GM19455 (cell line): ENCODE results near the gene CCDC142.
"Not testable (repeated sequence)": the region's sequence is repeated elsewhere in the genome, so short reads cannot be mapped to it uniquely, and the experiment has no call there.

Experiments
- ATAC-seq: cut with Tn5 transposase; IDR thresholded peaks from one replicate; pipeline ENCODE4 v1.9.1; 2021; ENCODE audit not compliant: unreplicated experiment

The CCDC142 gene

DNA sequence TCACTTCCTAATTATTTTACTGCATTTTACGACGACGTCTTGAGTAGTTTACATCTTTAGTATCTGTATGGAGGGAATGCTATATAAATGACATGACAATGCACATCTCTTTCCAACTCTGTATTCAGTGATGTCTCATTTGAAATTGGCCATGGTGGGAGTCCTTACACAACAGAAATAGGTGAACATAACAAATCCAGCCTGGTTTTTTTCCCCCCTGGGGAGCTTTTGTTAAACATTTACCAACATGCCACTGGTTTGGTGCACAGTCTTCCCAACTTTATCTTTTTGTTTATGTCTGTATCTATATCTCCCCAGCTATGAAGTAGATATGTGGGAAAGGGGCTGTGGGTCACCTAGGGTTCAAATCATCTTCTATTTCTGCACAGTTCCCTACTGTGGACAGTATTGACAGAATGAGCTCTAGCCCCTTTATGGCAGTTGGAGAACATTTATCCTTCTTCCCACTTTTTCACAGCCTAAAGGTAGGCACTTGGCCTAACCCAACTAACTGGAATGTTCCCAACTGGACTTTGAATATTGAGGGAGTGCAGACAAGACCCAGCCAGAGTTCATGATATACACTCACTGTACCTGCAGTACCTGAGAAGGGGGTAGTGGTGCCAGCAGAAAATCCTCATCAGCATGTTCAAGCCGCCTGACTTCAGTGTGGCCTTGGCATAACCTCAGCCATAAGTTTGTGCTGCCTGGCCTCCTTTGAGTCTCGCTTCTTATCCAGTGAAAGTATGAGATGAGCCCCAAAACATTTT lies 35.4 kb downstream of the CCDC142 start:
- no peak for ATAC-seq

DNA sequence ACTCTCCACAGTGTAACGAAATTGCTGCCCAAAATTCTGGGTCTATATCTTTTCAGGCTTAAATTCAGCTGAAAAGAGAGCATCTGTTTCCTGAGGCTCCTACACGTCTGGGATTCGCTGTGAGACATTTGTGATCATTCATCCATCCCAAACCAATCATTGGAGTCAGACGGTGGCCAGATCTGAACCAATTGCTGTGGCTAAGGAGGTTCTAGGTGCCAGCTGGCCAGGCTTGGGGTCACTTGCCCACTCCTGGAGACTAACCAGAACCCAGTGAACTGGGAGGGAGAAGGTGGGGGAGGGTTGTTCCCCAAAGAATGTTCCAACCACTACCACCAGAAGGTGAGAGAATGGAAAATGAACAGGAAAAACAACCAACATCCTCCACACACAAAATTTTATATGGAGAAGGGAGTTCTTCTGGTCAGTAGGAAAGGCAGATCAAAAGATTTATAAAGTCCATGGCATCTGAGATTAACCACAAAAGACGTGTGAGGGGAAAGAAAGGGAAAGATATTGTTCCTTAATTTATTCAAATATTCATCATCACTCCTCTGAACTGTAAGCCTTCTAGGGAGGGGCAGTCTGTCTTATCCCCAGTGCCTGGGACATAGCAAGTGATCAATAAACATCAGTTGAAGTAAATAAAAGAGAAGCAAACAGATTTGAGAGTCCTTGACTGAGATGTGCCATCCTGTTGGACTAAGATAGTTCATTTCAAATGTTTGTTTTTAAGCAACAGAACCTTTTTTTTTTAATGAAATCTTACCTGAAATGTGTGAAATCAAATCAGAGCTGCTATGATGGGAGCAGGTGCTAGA lies 38.1 kb downstream of the CCDC142 start:
- no peak for ATAC-seq

DNA sequence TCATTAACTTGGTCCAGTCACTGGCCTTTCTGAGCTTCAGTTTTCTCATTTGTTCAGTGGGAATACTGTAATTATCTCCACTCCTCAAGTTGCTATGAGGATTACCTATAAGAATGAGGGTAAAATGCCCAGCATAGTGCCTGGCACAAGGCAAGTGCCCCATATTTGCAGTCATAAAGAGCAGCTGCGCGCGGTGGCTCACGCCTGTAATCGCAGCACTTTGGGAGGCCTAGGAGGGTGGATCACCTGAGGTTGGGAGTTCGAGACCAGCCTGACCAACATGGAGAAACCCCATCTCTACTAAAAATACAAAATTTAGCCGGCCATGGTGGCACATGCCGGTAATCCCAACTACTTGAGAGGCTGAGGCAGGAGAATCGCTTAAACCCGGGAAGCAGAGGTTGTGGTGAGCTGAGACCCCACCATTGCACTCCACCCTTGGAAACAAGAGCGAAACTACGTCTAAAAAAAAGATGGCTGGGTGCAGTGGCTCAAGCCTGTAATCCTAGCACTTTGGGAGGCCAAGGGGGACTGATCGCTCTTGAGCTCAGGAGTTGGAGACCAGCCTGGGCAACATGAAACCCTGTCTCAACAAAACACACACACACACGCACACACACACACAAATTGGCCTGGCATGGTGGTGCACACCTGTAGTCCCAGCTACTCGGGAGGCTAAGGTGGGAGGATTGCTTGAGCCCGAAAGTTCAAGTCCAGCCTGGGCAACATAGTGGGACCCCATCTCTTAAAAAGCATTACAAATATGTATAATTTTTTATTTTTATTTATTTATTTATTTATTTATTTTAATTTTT lies 40.1 kb downstream of the CCDC142 start:
- not testable (repeated sequence) for ATAC-seq

DNA sequence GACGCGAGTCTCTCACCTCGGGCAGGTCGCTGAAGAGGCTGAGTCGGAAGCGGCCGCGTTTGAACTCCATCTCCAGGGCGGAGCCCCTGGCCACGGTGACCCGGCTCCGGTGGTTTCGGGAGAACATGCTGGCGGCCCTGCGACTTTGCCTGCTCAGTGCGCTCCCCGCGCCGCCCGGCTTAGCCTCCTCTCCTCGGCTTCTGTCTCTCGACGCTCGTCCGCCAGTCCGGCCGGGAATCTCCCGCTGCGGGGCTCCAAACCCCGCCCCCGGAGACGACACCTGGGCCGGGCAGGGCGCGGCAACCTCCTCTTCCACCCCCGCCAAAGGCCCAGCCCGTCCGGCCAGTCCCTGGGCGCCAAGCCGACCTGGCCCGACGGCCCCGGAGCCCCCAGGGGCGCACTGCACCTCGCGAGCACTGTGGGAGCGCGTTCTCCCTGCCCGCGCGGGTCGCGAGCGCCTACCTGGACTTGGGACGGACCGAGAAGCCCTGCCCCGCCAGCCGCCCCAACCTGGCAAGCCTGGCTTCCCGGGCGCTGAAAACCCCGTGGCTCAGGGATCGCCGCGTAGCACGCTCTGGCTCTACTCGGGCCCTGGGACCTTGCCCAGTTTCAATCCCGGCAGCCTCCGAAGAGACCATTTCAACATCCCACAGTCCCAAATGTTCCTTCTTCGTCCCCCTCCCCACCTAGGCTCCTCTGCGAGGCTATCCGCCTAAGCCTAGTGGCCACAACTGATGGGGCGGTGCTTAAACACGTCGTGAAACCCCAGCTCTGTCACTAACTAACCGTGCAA lies 40.9 kb downstream of the CCDC142 start, which contains the start of gene RTKN:
TSS of gene RTKN (minus strand) at position 248 of the 793 bp plus-strand sequence. CDS start at position 127, 121 bp downstream.
- no peak for ATAC-seq

DNA sequence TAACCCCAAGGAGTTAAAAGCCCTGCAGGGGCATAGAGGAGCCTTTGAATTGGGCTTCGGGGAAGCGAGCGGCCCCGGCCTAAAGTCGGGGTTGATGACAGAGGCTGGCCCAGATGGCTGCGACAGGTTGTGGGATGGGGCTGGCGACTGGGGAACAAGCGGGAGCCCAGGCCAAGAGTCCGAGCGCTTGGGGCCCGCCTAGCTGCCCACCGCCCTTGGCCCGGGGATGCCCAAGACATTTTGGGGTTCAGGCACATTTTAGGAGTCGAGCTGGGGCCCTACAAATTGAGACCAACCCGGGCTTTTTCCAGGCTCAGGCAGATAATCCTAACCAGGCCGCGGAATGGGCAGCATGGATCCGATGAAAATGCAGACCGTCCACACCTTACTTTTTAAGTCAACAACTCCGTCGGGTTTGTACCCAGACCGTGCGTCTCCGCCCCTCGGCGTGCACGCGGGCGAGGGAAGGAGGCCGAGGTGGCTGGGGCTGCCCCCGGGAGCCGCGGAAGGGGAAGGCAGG lies 41.6 kb downstream of the CCDC142 start:
- no peak for ATAC-seq

DNA sequence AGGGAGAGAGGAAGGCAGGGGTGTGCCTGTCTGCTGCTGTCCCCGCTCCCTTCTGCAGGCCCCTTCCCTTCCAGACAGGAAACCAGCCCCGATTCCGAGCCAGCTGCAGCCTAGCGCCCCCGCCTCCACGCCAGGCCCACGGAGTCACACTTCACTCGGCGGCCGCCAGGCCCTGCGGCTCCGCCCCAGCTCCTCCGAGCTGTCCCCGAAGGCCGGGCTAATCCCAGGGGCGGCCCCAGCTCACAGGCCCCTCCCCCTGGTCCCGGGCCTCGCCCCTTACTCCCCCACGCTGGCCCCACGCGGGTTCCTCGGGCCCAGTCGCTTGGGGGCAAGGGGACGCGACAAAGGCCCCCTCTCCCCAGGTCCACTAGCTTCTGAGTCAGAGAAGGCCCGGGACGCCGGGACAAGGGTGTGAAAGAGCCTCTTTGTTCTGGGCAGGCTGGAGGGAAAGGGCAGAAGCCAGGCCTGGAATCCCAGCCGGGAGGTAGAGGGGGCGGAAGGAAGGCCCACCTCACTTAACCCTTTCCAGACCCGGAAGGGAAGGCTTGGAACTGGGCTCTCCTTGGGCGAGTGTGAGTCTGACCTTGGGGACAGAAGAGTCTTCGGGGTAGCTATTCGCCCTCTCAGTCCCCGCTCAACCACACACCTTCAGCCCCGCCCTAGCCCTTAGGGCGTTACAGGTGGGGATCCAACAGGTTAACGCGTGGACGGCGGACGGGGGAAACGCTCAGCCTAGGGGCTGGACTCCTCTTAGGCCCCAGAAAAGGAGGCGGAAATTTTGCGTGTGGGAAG lies 42.2 kb downstream of the CCDC142 start:
- ATAC-seq, result peak; percentile 81

DNA sequence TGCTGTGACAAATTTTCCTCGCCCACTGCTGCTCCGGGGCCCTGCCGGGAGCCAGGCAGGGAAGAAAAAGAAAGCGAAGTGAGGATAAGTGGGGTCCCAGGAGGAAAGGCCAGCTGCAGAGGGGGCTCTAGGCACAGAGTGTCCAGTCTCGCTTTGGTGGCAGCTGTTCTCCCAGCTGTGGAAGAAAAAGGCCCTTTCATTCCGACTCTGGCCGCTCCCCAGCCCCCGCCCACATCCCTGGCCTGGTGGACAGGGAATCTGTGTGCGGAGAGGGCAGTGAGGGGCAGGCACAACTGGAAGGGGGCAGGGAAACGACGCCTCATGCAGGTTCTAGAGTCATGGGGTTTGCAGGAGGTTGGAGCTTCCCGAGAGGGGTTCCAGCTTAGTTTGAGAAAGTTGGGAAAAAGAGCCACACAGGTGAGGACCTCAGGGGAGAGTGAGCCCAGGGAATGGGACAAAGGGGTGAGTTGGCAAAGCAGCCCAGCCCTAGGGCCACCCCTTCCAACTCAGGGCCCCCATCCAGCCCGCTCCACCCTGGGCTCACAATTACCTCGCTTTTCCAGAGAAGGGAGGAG lies 42.9 kb downstream of the CCDC142 start:
- ATAC-seq, result no peak

DNA sequence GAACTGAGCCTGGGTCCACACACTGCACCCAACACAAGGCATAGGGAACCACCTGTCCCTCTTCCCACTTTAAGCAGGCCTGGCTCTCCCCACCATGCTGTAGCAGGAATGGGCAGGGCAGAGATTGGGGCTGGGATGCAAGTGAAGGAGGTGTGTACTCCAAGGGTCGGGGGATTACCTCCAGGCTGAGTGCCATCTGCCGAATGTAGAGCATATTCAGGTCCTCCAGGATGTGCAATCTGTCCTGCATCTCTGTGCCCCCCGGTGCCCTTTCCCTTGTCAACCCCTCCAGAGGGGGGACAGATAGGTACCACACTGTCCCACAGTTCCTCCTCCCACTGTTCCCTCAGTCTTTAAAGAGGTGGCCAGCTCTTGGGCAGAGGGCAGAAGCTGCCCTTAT lies 43.4 kb downstream of the CCDC142 start:
- ATAC-seq, result no peak

DNA sequence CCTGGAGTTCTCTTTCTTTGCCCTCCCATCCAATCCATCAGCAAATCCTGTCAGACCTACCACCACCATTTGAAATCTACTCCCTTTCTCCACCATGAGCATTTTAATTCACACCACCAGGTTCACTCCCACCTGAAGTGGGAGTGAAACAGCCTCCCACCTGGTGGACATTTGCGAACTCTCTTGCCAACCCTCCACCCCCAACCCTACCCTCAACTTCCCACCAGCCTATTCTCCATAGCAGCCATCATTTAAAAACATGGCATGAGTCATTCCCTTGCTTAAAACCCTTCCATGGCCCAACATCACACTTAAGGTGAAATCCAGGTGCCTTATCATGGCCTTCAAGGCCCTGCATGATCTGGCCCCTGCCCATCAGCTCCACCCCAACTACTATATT lies 44.5 kb downstream of the CCDC142 start:
- no peak for ATAC-seq

DNA sequence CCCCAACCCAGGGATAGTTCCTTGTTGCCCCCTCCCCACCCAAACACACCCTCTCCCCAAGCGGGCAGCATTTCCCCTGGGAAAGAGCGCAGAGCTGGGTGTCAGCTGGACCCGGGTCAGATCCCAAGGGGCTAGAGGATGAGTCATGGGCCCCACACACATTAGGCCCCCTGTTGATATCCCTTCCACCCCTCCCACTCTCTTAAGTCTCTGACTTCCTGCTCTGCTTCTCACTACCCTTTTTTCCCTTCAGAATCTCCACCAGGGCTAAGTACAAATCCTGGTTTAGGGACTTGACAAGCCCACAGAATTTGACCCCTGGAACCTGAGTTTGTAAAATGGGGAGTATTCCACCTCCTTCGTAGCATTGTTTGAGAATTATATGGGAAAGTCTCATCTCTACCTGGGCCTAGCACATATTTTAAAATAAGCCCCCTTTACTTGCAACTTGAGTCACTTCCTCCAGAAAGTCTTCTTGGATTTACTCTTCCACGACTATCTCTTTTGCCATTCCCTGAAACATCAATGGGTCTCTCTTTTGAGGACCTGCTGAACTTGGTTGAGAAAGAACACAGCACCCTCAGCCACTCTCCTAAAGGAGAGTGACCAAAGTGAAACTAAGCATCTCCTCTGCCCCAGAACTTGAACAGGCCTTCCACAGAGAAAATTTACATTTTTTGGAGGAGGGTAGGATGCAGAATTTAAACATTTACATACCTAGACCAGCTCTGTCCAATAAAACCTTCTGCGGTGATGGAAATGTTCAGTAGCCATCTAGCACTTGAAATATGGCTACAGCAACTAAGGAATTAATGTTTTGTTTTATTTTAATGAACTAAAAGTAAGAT lies 45.7 kb downstream of the CCDC142 start:
- no peak for ATAC-seq

DNA sequence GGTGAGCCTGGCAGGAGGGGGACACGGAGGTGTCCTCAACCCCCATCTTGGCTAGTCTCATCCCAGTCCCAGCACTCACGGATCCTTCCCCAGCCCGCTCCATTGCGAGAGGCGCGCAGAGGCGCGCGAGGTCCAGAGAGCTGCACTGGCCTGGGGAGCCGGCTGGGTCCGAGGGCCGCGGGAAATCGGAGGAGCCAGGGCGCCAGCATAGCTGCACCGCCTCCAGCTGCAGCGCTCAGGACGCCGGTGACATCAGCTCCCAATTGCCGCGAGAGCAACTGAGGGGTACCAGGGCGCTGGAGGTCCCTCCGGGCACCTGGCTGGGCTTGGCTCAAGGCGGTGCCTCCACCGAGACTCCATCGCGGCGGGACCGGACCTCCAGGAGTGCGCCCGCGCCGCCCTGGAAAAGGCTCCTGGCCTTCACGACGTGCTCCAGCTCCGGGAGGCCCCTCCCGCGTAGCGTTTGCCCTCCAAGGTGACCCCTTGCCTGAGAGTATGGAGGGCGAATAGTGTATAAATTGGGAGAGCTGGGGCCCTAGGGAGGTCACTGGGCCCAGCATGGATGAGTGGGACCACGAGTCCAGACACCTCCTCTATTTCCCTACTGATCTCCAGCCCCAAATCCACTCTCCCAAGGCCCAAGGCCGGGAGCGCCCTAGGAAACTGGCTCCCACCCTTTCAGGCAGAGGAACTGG lies 46.5 kb downstream of the CCDC142 start:
- ATAC-seq, result no peak

DNA sequence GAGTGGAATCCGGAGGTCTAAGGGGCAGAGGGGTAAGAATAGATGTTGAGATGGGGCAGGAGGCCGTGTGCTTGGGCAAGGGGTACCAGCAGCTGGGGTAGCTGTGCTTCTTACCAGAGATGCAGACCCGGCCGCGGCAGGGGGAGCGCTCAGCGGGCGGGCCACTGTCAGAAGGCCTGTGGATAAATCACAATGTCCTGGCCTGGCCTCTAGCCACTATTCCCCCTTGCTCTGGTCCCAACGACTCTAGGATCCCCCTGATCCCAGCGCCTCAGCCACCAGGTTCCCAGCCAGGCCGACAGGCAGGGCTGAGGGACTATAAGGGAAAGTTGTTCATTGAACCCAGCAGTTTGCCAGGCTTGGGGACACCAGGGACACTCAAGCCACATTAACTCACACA lies 52.3 kb downstream of the CCDC142 start:
- ATAC-seq, result no peak

DNA sequence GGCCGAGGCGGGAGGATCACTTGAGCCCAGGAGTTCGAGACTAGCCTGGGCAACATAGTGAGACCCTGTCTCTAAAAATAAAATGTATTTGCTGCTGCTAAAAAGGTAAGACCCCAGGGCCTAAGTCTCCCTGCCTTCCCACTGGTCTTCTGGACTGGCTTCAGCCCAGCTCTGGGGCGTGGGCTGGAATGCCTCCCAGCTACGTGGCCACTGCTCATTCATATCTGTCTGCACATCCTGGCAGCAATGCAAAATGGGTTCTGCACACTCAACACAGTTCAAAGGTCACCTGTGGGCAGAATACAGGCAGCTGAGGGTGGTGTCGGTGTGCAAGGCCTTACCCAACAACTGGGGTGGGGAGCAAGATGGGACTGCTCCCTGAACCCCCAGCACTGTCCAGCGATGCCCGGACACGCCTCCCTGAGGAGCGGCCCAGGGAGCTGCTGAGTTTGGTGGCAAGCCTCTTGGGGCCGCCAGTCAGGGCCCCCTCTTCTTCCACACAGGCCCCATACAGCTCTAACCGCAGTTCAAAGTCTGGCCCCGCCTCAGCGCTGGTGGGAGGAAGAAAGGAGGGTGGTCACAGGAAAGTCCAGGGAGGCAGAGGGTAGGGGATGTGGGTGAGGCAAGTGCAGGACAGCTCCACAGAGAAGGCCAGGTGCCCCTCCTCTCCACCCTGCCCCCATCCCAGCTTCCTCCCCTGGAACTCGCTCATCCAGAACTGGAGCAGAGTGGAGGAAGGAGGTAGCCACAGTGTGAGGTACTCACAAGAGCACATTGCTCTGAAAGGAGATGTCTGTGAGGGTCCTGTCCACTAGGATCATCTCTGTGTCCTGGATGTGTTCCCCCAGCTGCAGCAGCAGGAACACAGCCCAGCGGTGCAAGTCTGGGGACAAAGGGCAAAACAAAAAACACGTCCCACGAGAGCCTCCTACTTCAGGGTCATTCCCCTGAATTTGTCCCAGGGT lies 53.0 kb downstream of the CCDC142 start:
- ATAC-seq, result no peak

DNA sequence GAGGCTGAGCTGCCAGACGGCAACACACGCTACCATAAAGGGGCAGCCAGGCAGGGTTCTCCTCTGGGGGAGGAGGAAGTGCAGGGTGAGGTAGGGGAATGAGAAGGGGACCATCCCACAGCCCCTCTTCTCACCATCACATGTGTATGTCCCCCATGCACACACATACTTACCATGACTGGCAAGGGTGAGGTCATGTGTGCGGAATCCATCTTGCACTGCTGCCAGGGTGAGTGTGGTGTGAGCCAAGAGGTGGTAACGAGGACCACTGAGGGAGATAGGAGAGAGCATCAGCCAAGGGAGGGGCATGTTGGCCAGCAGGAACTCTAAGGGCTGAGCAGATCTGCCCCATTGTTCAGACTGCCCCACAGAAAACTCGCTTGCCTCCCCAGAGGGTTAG lies 54.1 kb downstream of the CCDC142 start:
- ATAC-seq, result no peak

DNA sequence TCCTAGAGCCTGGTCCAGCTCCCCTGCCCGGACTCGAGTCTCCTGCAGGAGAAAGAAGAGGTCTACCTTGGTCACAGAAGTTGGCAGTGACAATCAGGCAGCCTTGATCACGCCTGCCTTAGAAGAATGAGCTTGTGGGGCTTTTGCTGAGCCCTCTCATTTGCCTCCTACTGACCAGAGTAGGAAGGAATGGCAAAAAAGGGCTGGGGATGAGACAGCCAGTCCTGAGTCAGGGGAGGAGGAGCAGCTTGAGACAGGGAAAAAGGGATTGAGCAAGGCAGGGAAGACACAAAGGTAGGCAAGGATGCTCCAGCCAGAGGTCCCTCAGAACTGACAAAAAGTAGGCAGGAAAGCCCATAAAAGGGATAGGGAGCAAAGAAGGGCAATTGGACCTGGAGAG lies 55.2 kb downstream of the CCDC142 start:
- ATAC-seq, result no peak

DNA sequence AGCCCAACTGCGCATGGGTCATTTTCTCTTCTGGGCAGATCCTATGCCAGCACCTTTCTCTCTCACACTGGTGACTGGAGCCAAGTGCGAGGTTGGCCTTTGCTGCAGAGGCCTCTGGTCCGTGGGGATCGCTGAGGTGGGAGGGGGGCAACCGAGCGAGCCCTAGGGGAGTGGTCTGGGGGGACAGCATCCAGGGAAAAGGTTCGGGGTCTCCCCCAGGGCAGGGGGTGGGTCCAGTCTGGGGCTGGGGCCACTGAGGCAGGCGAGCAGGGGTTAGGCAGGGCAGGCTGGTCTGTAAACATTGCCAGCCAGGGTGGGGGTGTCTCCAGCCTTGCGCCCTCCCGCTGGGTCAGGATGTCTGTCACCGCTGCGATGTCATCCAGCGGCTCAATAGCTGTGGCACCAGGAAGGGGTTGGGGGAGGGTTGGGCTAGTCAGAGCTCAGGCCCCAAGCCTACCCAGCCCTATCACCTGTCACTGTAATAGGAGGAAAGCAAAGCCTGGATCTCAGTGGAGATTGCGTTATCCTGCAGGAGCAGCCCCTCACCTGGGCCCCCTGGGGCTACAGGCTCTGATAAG lies 56.5 kb downstream of the CCDC142 start:
- ATAC-seq, result no peak
